ACHN (cell line): Measurements from ENCODE around the gene PPIL6.
A peak's percentile ranks its signal among the peaks of the same experiment; 100 is the strongest.

ENCODE experiments used
- DNase-seq: peaks from one replicate; pipeline ENCODE4 v3.0.0-alpha.2; 2015
- in situ Hi-C: cut with HindIII; loops from 2 replicates; pipeline ENCODE4 v1.10.0; 2017; ENCODE audit warnings: low sequenced_read_pairs, low pct_ligation_motif_present, low pct_unique_long_range_greater_than_20kb

Gene PPIL6

DNA sequence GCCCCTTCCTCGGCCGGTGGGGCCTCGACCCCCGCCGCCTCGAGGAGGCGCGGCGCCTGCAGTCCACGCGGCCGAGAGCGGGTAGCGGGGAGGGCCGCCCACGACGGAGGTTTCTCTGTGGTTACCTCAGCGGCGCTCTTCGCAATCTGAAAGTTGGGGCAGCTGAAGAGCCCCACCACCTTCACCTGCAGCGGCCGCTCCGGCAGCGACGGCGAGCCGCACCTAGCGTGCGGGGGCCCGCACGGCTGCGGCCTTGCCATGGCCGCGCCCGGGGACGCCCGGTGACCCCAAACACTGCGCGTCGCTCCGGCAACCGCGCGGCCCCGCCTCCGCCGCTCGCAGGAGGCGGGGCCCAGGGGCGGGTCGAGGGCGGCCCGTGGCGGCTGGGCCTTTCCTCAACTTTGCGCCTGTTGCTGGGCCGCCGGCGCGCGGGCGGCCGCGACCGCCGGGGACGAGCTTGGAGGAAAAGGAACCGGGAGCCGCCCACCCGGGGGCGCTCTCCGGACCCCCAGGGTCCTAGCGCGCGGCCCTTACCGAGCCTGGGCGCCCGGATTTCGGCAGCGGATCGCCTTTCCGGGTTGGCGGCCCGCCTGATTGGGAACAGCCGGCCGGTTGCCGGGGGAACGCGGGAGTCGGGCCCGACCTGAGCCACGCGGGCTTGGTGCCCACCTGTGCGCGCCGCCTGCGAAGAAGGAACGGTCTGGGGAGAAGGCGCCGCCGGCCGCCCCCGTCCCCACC is at the start of gene PPIL6, which contains the start of gene SMPD2:
Gene PPIL6 (minus strand): TSS at position 298 of the 738 bp plus-strand sequence. CDS start 38 bp downstream, at position 260.
Gene SMPD2 (plus strand): TSS at position 394 of the 738 bp plus-strand sequence. CDS start 398 bp downstream, outside the sequence.
- in situ Hi-C loops: no loop called here
- DNase-seq: peak; percentile 89

DNA sequence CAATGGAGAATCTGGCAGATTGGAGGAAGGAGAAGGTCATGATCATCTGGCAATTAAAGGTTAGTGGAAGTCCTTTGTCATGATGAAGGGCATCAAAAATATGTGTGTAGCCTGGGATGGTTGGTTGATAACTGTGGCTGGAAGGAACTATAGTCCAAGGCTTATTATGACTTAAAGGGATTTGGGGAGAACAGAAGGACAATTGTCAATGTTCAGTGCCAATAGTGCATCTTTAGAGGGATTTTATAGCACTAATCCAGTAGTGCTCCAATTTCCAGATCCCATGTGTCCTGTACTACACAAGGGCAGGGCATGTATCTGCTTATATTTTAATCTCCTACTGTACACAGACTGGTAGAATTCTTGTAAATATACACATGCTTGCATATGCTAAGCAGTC is 47.6 kb upstream of the PPIL6 start:
- DNase-seq: no peak
- in situ Hi-C loops: no loop called here

DNA sequence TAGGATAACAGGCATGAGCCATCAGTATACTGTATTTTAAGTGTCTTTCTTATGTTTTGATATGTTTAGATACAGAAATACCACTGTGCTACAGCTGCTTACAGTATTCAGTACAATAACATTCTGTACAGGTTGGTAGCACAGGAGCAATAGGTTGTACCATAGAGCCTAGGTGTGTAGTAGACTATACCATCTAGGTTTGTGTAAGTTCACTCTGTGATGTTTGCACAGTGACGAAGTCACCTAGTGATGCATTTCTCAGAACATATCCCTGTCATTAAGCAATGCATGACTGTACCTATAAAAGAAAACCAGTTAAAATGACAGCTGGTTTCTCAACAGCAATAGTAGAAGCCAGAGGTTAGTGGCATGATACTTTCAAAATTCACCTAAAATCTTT is 45.6 kb upstream of the PPIL6 start:
- in situ Hi-C loops: no loop called here

DNA sequence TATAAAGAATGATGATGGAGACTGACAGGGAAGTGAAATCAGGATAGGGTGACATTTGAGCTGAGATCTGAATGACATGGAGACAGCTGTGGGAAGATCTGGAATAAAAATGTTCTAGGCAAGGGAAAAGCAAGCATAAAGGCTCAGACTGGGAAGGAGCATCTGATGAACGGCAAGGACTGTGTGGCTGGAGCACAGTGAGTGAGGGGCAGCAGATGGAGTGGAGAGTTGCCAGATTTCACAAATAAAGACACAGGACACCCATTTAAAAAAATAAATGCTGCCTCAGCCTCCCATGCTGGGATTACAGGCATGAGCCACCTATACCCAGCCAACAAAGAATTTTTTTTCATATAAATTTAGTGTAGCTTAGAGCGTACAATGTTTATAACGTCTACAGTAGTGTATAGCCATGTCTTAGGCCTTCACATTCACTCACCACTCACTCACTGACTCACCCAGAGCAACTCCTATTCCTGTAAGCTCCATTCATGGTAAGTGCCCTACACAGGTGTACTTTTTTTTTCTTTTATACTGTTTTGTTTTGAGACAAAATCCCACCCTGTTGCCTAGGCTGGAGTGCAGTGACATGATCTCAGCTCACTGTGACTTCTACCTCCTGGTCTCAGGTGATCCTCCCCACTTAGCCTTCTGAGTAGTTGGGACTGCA is 45.0 kb upstream of the PPIL6 start:
- in situ Hi-C loops: no loop called here

More for the DNA sequence above, 45.6 kb upstream of the PPIL6 start:
- no peak for DNase-seq

DNA sequence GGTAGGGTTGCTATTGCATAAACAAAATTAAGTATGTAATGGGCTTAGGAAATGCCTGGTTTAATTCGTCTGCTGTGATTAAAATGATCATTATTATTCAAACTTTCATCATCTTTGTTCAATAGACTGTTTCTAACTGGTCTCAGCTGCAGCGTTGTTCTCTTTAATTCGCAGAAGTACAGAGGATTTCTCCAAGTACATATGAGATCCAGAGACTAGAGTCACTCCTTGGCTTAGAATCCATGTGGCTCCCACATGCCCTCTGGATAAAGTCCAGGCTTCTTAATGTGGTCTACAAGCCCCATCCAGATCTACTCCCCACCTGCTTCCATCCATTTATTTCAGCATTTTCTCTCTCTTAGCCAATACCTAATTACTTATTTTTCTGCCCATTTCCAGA is 43.7 kb upstream of the PPIL6 start:
- in situ Hi-C loops: no loop called here
- DNase-seq: no peak

More for the DNA sequence above, 45.0 kb upstream of the PPIL6 start:
- DNase-seq: no peak

DNA sequence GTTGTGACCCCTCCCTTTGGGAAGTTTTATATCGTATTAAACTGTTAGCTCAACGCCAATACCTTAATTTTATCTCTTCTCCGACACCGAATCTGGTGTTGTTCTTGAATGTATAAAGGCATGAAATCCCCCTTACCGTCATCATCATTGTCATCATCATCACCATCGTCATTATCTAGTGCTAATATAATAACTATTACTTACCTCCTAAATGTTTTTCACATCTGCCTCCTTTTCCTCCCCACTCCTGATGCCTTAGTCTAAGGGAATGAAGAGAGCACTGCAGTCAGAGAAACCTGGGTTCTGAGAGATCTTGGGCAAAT is 43.3 kb upstream of the PPIL6 start:
- no peak for DNase-seq
- in situ Hi-C loops: no loop called here

DNA sequence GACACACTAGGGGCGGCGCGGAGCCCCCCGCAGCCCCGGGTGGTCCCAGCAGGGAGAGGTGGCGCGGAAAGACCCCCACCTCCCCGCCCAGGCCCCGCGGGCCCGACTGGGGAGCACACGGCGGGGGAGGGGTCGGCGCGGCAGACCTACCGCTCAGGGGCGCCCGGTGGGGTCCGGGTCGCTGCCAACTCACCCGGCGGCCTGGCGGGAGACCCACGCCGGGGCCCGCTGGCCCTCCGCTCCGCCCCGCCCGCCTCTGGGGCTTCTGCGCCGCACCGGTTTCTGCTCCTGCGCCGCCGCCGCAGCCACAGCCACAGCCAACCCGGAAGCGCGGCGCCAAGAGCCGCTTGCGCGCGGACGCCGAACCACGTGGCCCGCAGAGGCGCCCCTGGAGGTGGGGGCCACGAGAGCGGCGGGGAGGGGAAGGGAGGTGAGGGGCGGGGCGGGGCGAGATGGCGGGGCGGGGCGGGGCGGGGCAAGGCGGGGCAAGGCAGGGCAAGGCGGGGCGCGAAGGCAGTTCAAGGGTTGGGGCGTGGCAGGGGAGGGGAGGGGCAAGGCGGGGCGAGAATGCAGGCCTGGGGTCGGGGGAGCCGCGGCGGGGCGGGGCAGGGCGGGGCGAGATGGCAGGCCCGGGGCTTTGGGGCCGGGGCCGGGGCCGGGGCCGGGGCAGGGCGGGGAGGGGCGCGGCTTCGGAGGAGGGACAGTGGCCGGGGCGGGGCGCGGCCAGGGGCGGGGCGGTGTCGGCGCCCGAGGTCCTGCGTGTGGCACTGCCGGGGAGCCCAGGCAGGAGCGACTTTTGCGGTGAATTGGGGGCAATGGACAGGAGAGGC is 42.7 kb upstream of the PPIL6 start, which contains the start of gene ZBTB24:
Gene ZBTB24 (minus strand): TSS at position 315 of the 830 bp plus-strand sequence. CDS start 1,193 bp downstream, outside the sequence.
- in situ Hi-C loops: no loop called here
- peak; percentile 87 for DNase-seq

DNA sequence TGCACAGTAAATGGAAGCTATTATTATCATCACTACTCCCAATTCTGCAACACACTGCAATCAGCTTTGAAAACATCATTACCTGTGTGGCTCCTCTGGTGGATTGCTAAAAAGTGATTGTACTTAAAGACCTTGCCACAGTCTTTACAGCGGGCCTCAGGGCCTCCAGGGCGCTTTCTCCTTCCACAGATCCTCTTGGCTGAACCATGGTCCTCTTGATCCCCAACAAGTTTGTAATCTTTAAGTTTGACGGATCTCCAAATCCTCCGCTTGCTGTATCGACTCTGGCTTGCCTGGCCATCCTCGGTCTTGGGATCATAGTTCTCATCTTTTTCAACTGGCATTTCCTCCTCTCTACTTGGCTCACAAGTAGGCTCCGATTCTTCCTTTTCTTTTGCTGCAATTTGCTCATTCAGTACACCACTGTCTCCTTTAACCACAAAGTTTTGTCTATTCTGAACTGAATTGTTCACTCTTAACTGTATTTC is 40.6 kb upstream of the PPIL6 start:
- in situ Hi-C loops: no loop called here
- no peak for DNase-seq

DNA sequence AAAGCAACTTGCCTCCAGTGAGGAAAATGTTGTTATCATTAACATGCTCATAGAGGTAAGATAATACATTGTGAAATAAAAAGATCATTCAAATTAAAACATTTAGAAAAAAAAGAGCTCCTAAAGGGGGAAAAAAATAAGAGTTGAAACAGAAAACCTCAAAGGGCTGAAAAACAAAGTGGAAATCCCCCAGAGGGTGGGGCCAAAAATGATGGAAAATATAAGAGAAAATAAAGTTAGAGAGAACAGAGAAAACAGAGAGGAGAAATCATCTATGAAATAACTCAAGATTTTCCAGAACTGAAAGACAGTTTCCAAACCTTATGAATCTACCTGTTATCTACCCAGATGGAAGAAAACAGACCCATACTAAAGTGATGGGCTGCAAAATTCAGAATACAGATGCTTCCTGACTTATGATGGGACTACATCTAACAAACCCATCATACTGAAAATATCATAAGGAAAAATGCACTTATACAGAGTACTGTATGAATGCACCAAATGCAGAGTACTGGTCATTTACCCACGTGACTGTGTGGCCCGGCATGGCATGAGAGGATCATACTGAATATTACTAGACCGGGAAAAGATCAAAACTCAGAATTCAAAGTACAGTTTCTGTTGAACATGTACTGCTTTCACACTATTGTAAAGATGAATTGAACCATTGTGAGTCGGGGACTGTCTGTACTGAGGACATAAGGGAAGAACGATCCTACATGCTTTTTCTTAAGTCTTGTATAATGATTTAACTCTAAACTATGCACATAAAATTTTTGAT is 38.6 kb upstream of the PPIL6 start:
- in situ Hi-C loops: no loop called here
- DNase-seq: no peak

DNA sequence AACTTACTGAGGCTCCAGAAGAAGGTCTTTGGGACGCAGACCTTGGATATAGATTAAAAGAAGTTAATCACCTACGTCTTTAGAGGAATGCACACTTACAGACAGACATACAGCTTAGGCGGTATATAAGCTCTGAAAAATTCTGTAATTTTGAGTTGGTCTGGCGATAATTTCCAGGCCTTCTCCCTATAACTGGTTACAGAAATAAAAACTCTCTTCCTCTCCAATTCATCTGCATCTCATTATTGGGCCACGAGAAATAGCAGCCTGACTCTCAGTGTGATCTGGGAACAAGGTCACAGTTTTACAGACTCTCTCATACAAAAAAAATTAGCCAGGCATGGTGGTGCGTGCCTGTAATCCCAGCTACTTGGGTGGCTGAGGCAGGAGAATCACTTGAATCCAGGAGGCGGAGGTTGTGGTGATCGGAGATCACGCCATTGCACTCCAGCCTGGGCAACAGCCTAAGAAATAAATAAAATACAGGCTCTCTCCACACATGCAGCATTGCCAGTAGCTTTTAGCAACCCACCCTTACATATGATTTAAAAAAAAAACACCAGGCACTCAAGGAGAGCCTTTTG is 37.9 kb upstream of the PPIL6 start:
- in situ Hi-C loops: no loop called here
- no peak for DNase-seq

DNA sequence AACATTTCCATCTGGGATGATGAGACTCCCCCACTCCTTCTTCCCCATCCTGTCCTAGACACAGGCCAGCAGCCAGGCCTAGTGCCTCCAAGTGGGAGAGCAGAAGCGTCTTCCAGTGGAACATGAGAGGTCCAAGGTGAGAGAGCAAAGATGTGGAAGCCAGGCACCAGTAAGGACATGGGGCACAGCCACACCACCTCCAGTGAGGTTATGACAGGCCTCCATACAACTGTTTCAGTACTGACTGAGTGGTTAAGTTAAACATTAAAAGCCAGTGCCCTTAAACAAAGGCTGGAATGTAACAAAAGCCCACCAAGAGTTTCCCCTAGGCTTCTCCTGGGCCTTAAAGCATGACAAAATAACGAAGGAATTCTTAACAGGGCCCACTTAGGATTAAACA is 37.3 kb upstream of the PPIL6 start:
- in situ Hi-C loops: no loop called here
- DNase-seq: no peak

DNA sequence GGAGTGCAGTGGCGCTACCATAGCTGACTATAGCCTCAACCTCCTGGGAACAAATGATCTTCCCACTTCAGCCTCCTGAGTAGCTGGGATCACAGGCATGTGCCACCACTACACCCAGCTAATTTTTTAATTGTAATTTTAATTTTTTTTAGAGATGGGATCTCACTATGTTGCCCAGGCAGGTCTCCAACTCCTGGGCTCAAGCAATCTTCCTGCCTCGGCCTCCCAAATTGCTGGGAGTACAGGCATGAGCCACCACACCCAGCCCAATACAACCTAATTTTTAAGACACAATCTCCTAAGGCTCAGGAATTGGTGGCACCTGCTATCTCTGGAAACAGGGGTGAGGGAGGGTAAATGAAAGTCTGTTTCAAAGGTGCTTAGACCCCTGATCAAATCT is 36.8 kb upstream of the PPIL6 start:
- in situ Hi-C loops: no loop called here
- no peak for DNase-seq

DNA sequence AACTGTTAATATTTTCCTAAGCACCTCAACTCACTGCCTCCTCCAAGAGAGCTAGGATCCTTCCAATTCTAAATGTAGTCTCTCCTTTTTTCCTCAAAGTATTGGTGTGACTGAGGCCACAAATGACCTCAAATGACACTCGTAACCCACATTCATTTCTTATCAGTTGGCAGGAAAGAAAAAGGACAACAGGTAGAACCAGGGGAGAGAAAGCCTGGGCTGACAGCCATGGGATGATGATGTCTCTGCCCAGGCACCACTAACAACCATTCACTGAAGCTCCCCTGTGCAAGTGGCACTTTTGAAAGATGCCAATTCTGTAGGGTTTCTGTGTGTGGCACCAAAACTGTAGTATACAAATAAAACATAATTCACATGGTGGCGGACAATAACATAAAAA is 35.2 kb upstream of the PPIL6 start:
- in situ Hi-C loops: no loop called here
- no peak for DNase-seq

DNA sequence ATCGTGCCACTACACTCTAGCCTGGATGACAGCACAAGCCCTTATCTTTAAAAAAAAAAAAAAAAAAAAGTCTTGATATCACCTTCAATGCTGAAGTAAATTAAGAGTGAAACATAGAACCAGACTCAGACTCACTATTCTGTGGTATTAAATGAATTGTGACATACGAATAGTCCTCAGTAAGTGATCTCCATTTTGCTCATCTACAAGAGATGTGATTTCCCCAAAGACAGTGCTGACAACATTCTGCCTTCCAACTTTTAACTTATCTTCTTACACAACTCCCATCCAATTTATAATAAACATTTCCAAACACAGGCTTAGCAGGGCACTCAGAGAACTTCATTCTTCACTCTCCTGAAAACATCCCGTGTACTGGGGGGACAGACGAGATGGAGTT is 34.6 kb upstream of the PPIL6 start:
- in situ Hi-C loops: no loop called here
- DNase-seq: no peak

DNA sequence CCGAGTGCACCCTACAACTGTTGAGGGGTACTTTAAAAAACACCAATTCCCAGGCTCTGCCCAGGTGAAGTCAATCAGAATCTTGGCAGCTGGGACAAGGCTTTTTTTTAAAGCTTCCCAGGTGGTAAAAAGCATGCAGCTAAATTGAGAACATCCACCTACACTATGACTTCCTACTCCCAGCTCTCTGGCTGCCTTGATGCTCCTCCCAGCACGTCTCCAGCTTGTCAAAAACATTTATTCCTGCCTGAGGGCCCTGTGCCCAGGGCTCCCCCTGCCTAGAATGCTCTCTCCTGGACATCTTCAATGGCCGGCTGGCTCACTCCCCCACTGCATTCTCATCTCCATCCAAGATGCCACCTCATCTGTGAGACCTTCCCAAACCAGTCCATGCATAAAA is 32.7 kb upstream of the PPIL6 start:
- no peak for DNase-seq
- in situ Hi-C loops: no loop called here

DNA sequence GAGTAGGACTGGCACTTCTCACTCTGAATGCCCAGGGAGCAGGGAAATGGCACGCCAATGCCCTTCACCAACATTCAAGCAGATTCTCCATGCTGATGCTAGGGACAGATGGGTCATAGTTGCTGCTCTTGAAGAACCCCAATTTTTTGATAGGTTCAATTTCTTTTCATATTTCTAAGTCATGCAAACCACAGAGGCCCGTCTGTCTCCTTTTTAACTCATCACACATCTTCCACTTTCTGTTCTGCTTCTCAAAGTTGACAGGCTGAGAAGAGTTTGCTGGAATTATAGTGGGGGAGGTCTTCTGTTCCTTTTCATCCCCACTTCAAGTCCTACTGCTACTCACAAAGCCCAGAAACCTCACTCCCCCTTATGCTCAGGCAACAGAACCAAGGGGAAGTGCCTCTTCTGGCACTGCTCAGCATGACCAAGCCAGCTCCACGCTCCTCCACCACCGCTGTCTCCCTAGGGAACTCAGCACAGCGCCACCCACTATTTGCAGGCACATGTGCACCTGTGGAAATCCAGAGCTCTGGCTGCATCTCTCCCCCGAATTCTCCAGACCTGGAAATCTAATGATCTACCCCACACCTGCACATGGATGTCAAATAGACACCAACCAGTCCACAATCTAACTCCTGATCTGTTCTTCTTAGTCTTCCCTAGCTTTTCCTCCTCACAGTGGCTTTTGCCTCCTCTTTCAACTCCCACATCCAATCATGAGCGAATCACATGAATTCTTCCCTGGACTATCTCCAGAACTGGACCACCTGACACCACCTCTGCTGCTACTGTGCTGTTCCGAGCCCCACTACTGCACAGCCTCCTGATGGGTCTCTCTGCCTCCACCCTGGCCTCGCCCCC is 31.9 kb upstream of the PPIL6 start:
- in situ Hi-C loops: no loop called here
- DNase-seq: no peak

DNA sequence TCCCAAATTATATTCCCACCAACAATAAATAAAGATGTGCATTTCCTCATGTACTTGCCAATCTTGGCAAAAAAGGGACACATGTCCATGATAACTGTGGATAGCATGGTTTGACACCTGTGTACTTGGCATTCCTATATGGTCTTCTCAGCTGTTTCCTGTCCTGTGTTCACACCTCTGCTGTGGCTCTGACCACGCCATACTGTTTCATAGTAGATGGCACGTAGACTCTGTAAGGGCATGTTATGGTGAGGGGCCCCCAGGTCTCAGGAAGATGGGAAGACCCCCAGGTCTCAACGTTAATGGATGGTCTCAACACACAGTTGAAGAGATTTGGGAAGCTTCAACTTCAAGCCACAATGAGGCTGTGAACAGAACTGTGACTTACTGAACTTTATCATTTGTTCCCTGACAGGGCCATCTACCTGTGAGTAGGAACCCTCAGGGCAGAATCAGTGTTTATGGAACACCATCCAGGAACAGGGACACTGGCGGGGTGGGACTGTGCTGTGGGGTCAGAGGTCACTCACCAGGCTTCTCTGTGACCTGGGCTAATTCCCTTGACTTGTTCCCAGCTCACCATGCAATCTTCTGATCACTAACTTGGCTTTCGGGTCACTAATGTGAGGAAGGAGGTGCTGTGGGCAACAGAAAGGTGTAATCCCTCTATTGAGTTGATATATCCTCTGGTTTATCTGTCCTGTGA is 30.8 kb upstream of the PPIL6 start:
- in situ Hi-C loops: no loop called here
- no peak for DNase-seq
